Keratinocyte (primary cell): ENCODE data around the gene OR51T1. TPM values are rescaled to one million over a fixed set of nuclear protein-coding genes. Genes with fewer than 3 reads are reported as not detected.

Source experiments
- DNase-seq: peaks from one replicate; pipeline ENCODE4 v3.0.0-alpha.2; 2011; ENCODE audit warnings: low read depth, missing footprints, low spot score
- FAIRE-seq: peaks from 2 replicates; lab custom pipeline; 2011; peaks lifted over from hg19 to GRCh38; lab: Jason Lieb, UNC
- H2AFZ ChIP-seq: 2 replicates; pipeline ENCODE4 v1.6.0; 2012; ENCODE audit warnings: low read length, control low read depth, inconsistent platforms; ENCODE audit not compliant: control insufficient read depth
- H3K27ac ChIP-seq: 2 replicates; pipeline ENCODE4 v1.5.1; 2011; ENCODE audit warnings: low read length; ENCODE audit not compliant: control insufficient read depth, insufficient read depth
- H3K27me3 ChIP-seq: 3 replicates; pipeline ENCODE4 v1.6.0; 2011; ENCODE audit warnings: low read length; ENCODE audit not compliant: control insufficient read depth, insufficient read depth; ENCODE audit errors: extremely low read depth
- H3K36me3 ChIP-seq, 2 experiments: 2 replicates in 1 of 2; 3 replicates in 1 of 2; pipeline ENCODE4 v1.5.1; 2011; ENCODE audit warnings: low read length in 2 of 2, mild to moderate bottlenecking in 1 of 2; ENCODE audit not compliant: control insufficient read depth in 2 of 2, insufficient read depth in 2 of 2; ENCODE audit errors: extremely low read depth in 1 of 2
- H3K4me1 ChIP-seq: 3 replicates; pipeline ENCODE4 v1.5.1; 2011; ENCODE audit warnings: low read length; ENCODE audit not compliant: control insufficient read depth, insufficient read depth; ENCODE audit errors: extremely low read depth
- H3K4me2 ChIP-seq: 3 replicates; pipeline ENCODE4 v1.6.0; 2011; ENCODE audit warnings: low read depth, low read length; ENCODE audit not compliant: control insufficient read depth, insufficient read depth; ENCODE audit errors: extremely low read depth
- H3K4me3 ChIP-seq, 3 experiments: fragments of 200-600 bp in 1 of 3; sonication (generic) in 1 of 3; 2 replicates in 2 of 3; 3 replicates in 1 of 3; pipeline ENCODE4 v1.5.1; 2011 to 2016; ENCODE audit warnings: low read length in 3 of 3, mild to moderate bottlenecking in 3 of 3, control low read depth in 2 of 3, inconsistent platforms in 1 of 3, low read depth in 1 of 3, mixed read lengths in 1 of 3, mixed run types in 1 of 3, moderate library complexity in 1 of 3; ENCODE audit not compliant: control insufficient read depth in 2 of 3, insufficient read depth in 2 of 3; ENCODE audit errors: extremely low read depth in 1 of 3
- H3K79me2 ChIP-seq: 2 replicates; pipeline ENCODE4 v1.6.0; 2012; ENCODE audit warnings: low read length; ENCODE audit not compliant: control insufficient read depth, insufficient read depth
- H3K9ac ChIP-seq: 3 replicates; pipeline ENCODE4 v1.6.0; 2011; ENCODE audit warnings: low read length; ENCODE audit not compliant: control insufficient read depth, insufficient read depth; ENCODE audit errors: extremely low read depth
- H3K9me1 ChIP-seq: 3 replicates; pipeline ENCODE4 v1.6.0; 2011; ENCODE audit warnings: low read length; ENCODE audit not compliant: control insufficient read depth, insufficient read depth; ENCODE audit errors: extremely low read depth
- H3K9me3 ChIP-seq: 2 replicates; pipeline ENCODE4 v1.5.1; 2012; ENCODE audit warnings: low read depth, low read length; ENCODE audit not compliant: control insufficient read depth
- H4K20me1 ChIP-seq: 3 replicates; pipeline ENCODE4 v1.6.0; 2011; ENCODE audit warnings: low read length; ENCODE audit not compliant: control insufficient read depth, insufficient read depth; ENCODE audit errors: extremely low read depth
- EZH2 ChIP-seq: IDR thresholded peaks from one replicate; pipeline ENCODE4 v1.6.1; 2012; ENCODE audit warnings: inconsistent platforms, mild to moderate bottlenecking, low read length, moderate library complexity
- dilution Hi-C: fragments of 300-500 bp; cut with MboI; formaldehyde crosslinking; loops from one replicate; pipeline ENCODE4 v1.7.0; 2020; ENCODE audit warnings: low sequenced_read_pairs; ENCODE audit not compliant: extremely low pct_ligation_motif_present
- polyA plus RNA-seq, 5 experiments: library from polyadenylated mRNA; depleted of rRNA in 3 of 5; stranded (reverse) in 3 of 5; stranded (forward) in 1 of 5; unstranded in 1 of 5; fragments of >200 nt; gene quantifications; 1 replicate in 1 of 5; 2 replicates in 3 of 5; 3 replicates in 1 of 5; pipeline versions ENCODE4 v1.2.1 to v1.2.3, GENCODE V29; 2011 to 2012; ENCODE audit warnings: missing spikeins in 2 of 5, low read depth in 1 of 5, low replicate concordance in 1 of 5
- TF ChIP-seq, protein P1 (sequence below), 3 experiments: IDR thresholded peaks in 1 of 3; conservative IDR thresholded peaks in 1 of 3; optimal IDR thresholded peaks in 1 of 3; 2 replicates in 2 of 3; 3 replicates in 1 of 3; pipeline versions ENCODE3 to v1.5.1; 2011; ENCODE audit warnings: low read length in 3 of 3, mild to moderate bottlenecking in 3 of 3, moderate library complexity in 2 of 3, control low read depth in 1 of 3, inconsistent platforms in 1 of 3; ENCODE audit not compliant: insufficient read depth in 2 of 3; ENCODE audit errors: extremely low read depth in 1 of 3

OR51T1 gene
- polyA plus RNA-seq, 1 donor (not counting 4 experiments of a cell fraction or from before 2014, with no cell fraction given), result not detected

DNA sequence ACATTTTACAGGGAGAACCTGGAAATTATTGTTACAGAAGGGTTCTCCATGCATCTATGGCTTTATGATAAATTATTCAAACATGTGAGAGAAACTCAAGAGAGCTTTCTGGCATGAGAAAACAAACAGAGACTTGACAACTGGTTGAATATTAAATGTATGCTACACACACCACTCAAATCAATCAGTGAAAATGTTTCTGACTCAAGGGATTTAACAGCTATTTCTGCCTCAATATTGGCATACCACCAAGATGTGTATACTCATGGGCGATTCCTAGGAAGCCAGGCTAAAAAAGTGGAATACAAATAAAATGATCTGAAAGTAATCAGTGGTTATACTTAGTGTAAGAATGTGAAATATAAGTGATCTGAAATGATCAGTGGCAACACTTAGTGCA is 15.8 kb upstream of the OR51T1 start:
- Histone ChIP-seq H3K79me2 (no peaks in the 10 kb centered on the region), H3K36me3 (no peaks in the 10 kb centered on the region), H3K9me3 (no peaks in the 10 kb centered on the region), H3K27ac (no peak overlapping the region), H3K4me1 (no peaks in the 10 kb centered on the region), H3K4me3 (no peak overlapping the region), H3K4me2 (no peak overlapping the region), H3K9ac (no peak overlapping the region), H4K20me1 (no peaks in the 10 kb centered on the region), H3K9me1 (no peaks in the 10 kb centered on the region), H3K27me3 (no peaks in the 10 kb centered on the region), H2AFZ (no peak overlapping the region)
- no peak for DNase-seq
- dilution Hi-C loops, result no loop called here
- TF ChIP-seq, protein P1, sequence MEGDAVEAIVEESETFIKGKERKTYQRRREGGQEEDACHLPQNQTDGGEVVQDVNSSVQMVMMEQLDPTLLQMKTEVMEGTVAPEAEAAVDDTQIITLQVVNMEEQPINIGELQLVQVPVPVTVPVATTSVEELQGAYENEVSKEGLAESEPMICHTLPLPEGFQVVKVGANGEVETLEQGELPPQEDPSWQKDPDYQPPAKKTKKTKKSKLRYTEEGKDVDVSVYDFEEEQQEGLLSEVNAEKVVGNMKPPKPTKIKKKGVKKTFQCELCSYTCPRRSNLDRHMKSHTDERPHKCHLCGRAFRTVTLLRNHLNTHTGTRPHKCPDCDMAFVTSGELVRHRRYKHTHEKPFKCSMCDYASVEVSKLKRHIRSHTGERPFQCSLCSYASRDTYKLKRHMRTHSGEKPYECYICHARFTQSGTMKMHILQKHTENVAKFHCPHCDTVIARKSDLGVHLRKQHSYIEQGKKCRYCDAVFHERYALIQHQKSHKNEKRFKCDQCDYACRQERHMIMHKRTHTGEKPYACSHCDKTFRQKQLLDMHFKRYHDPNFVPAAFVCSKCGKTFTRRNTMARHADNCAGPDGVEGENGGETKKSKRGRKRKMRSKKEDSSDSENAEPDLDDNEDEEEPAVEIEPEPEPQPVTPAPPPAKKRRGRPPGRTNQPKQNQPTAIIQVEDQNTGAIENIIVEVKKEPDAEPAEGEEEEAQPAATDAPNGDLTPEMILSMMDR (optimal IDR thresholded peaks at IDR 0.05 in 1 of 3, IDR thresholded peaks at IDR 0.05 in 1 of 3, conservative IDR thresholded peaks at IDR 0.05 in 1 of 3; ENCODE audit: extremely low read depth in 1 of 3, insufficient read depth in 2 of 3, low read length in 3 of 3), result no peak
- no peak for TF ChIP-seq EZH2
- FAIRE-seq, result no peak

DNA sequence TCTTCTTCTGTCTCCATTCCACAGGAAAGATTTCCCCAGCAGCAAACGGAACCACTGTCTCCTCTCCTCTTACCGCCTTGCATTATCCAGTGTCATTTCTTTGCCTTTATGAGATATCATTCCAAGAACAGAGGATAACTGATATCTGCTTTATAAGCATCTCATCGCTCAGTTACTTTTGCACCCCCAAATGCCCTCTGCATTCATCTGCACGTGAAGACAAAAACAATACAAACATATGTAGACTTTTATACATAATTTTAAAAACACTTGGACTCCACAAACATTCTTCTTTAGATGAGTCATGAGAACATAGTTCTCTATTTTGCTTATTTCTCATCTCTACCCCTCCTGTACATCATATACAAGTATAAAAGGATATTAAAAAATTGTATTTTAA is 512 bp upstream of the OR51T1 start:
- no peak overlapping the region for H3K9ac ChIP-seq
- H3K9me3 ChIP-seq, result no peaks in the 10 kb centered on the region
- FAIRE-seq (no peak), DNase-seq (no peak)
- no peaks in the 10 kb centered on the region for H3K36me3 ChIP-seq
- no peaks in the 10 kb centered on the region for H4K20me1 ChIP-seq
- no peaks in the 10 kb centered on the region for H3K4me1 ChIP-seq
- H3K4me3 ChIP-seq, result no peak overlapping the region
- H3K9me1 ChIP-seq, result no peaks in the 10 kb centered on the region
- H3K27ac ChIP-seq, result no peak overlapping the region
- TF ChIP-seq EZH2, result no peak
- TF ChIP-seq, protein P1 (optimal IDR thresholded peaks at IDR 0.05 in 1 of 3, IDR thresholded peaks at IDR 0.05 in 1 of 3, conservative IDR thresholded peaks at IDR 0.05 in 1 of 3; ENCODE audit: extremely low read depth in 1 of 3, insufficient read depth in 2 of 3, low read length in 3 of 3), result no peak
- H3K27me3 ChIP-seq, result no peaks in the 10 kb centered on the region
- H3K4me2 ChIP-seq, result no peak overlapping the region
- dilution Hi-C loops, result no loop called here
- H2AFZ ChIP-seq, result no peak overlapping the region
- H3K79me2 ChIP-seq, result no peaks in the 10 kb centered on the region
